ENCODE results near the gene PHF3.

The PHF3 gene

GRCh38 chr6:63713332-63713731, 77.7 kb downstream of the PHF3 start:
- TF ChIP-seq TAF1 (IDR thresholded peaks at IDR 0.05; ENCODE audit: borderline replicate concordance, insufficient read depth, low read length) (no peak), REST (IDR thresholded peaks at IDR 0.05; ENCODE audit: insufficient read depth in 1 of 2, low read depth in 2 of 2, low read length in 2 of 2) (no peak), POLR2AphosphoS5 (IDR thresholded peaks at IDR 0.05; ENCODE audit: low read depth, low read length) (no peak), SIN3A (IDR thresholded peaks at IDR 0.05; ENCODE audit: borderline replicate concordance, insufficient read depth, low read length) (no peak), FOXP2 (optimal IDR thresholded peaks at IDR 0.05; ENCODE audit: borderline replicate concordance, extremely low read depth, extremely low read length, insufficient read depth) (no peak)

- TF ChIP-seq TAF1 (IDR thresholded peaks at IDR 0.05; ENCODE audit: borderline replicate concordance, insufficient read depth, low read length) (no peak), SIN3A (IDR thresholded peaks at IDR 0.05; ENCODE audit: borderline replicate concordance, insufficient read depth, low read length) (no peak)
These were observed 78.5 kb downstream of the PHF3 start for GRCh38 chr6:63714091-63714490.

DNA sequence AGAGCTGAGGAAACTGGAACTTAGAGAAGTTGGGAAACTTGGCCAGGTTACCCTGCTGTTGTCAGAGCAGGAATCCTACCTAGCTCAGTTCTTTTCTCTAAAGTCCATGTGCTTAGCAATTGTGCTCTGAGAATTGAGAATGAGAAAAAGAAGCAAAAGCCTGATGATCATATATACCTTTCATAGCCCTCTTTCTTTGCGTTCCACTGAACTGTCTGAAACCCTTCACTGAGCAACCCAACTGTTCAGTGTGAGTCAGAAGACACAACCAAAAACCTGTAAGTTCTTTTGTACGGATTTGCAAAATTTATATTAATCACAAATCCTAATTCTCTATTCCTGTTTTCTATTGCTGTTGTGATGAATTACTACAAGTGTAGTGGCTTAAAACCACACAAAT, 80.6 kb downstream of the PHF3 start:
- TF ChIP-seq POLR2AphosphoS5 (IDR thresholded peaks at IDR 0.05; ENCODE audit: low read depth, low read length) (no peak), SIN3A (IDR thresholded peaks at IDR 0.05; ENCODE audit: borderline replicate concordance, insufficient read depth, low read length) (no peak), REST (IDR thresholded peaks at IDR 0.05; ENCODE audit: insufficient read depth in 1 of 2, low read depth in 2 of 2, low read length in 2 of 2) (no peak), TAF1 (IDR thresholded peaks at IDR 0.05; ENCODE audit: borderline replicate concordance, insufficient read depth, low read length) (no peak), FOXP2 (optimal IDR thresholded peaks at IDR 0.05; ENCODE audit: borderline replicate concordance, extremely low read depth, extremely low read length, insufficient read depth) (no peak)

GRCh38 chr6:63721181-63721580, 85.6 kb downstream of the PHF3 start:
- no peak for TF ChIP-seq SIN3A (IDR thresholded peaks at IDR 0.05; ENCODE audit: borderline replicate concordance, insufficient read depth, low read length)
- TF ChIP-seq REST (IDR thresholded peaks at IDR 0.05; ENCODE audit: insufficient read depth in 1 of 2, low read depth in 2 of 2, low read length in 2 of 2): no peak
- TF ChIP-seq POLR2AphosphoS5 (IDR thresholded peaks at IDR 0.05; ENCODE audit: low read depth, low read length): no peak; the same call in 1 of the 2 replicates
- no peak for TF ChIP-seq TAF1 (IDR thresholded peaks at IDR 0.05; ENCODE audit: borderline replicate concordance, insufficient read depth, low read length)
- TF ChIP-seq FOXP2 (optimal IDR thresholded peaks at IDR 0.05; ENCODE audit: borderline replicate concordance, extremely low read depth, extremely low read length, insufficient read depth): no peak

DNA sequence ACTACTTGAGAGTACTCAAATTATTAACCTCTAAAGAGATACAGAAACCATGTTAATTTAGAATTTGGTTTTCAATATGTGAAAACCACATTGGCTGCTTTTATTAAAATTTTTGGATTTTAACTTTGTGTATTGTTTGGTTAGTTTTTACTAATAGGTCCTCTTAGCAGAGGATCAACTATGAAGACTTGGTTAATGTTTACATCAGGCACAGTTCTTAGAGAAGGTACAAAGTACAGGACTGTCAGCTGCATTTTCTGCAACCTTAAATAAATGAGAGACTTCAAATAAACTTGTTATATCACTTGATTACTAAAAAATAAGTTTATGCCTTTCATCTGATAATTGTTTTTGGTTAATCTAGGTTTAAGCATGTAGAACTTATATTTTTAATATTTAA, 89.1 kb downstream of the PHF3 start:
- TF ChIP-seq POLR2AphosphoS5 (IDR thresholded peaks at IDR 0.05; ENCODE audit: low read depth, low read length) (no peak), SIN3A (IDR thresholded peaks at IDR 0.05; ENCODE audit: borderline replicate concordance, insufficient read depth, low read length) (no peak), REST (IDR thresholded peaks at IDR 0.05; ENCODE audit: insufficient read depth in 1 of 2, low read depth in 2 of 2, low read length in 2 of 2) (no peak), TAF1 (IDR thresholded peaks at IDR 0.05; ENCODE audit: borderline replicate concordance, insufficient read depth, low read length) (no peak), FOXP2 (optimal IDR thresholded peaks at IDR 0.05; ENCODE audit: borderline replicate concordance, extremely low read depth, extremely low read length, insufficient read depth) (no peak)
